Left lung (tissue), 10 donors: ENCODE measurements around the gene DIPK2A. TPM values are rescaled to one million over a fixed set of nuclear protein-coding genes. Genes with fewer than 3 reads are reported as not detected.
A peak's percentile ranks its signal among the peaks of the same experiment; 100 is the strongest.

ENCODE experiments used
- ATAC-seq: fragments of 200-7000 bp; cut with Tn5 transposase; one replicate; pipeline ENCODE4 v1.9.1; 2020; ENCODE audit warnings: moderate library complexity
- DNase-seq, 4 donors: peaks; one replicate each; pipeline ENCODE4 v3.0.0-alpha.2; 2013 to 2020
- H3K27ac ChIP-seq, 2 donors: fragments of 200-600 bp; sonication (generic) in 1 of 2; one replicate each; pipeline versions ENCODE4 v1.5.0 to v1.8.0; 2020 to 2021
- H3K27me3 ChIP-seq, 2 donors: fragments of 200-600 bp; sonication (generic) in 1 of 2; one replicate each; pipeline versions ENCODE4 v1.5.0 to v1.8.0; 2020 to 2021
- H3K36me3 ChIP-seq, 2 donors: fragments of 200-600 bp; sonication (generic) in 1 of 2; one replicate each; pipeline versions ENCODE4 v1.5.0 to v1.8.0; 2020 to 2021
- H3K4me1 ChIP-seq, 2 donors: fragments of 200-600 bp; one replicate each; pipeline ENCODE4 v1.8.0; 2021
- H3K4me3 ChIP-seq, 2 donors: fragments of 200-600 bp; sonication (generic) in 1 of 2; one replicate each; pipeline versions ENCODE4 v1.5.0 to v1.8.0; 2020 to 2021; ENCODE audit warnings: mild to moderate bottlenecking in 1 of 2
- H3K9me3 ChIP-seq, 2 donors: fragments of 200-600 bp; sonication (generic) in 1 of 2; one replicate each; pipeline versions ENCODE4 v1.5.0 to v1.8.0; 2020 to 2021
- intact Hi-C, 2 donors: fragments of 100-400 bp; cut with DNase I; formaldehyde crosslinking; loops; one replicate each; pipeline versions ENCODE4 v1.11.2 to v1.14.2; 2022
- polyA plus RNA-seq, 6 donors: library from polyadenylated mRNA; unstranded; fragments of 120-200 nt; gene quantifications; one replicate each; pipeline ENCODE4 v1.2.1, GENCODE V29; 2013; ENCODE audit not compliant: insufficient read length in 6 of 6
- total RNA-seq, 2 donors: library from RNA; stranded (reverse); fragmentation: NEBNext Ultra II Directional; extraction: Animal tissue kit (Norgen Biotek cat#: 25700); gene quantifications; one replicate each; pipeline ENCODE4 v1.2.1, GENCODE V29; 2021
- TF ChIP-seq, protein P1 (sequence below), 2 donors: fragments of 200-600 bp; sonication (generic) in 1 of 2; IDR thresholded peaks; one replicate each; pipeline versions ENCODE4 v1.5.0 to v1.8.0; 2021; ENCODE audit warnings: antibody characterized with exemption in 2 of 2
- donor health status: DM: no; HTN: yes; CAD: no.
- donor health status: DM: no; HTN: no; CAD: no.

The DIPK2A gene
- total and polyA plus RNA-seq, 8 donors, result 27.5 to 46.3 (median 41.4) TPM

DNA sequence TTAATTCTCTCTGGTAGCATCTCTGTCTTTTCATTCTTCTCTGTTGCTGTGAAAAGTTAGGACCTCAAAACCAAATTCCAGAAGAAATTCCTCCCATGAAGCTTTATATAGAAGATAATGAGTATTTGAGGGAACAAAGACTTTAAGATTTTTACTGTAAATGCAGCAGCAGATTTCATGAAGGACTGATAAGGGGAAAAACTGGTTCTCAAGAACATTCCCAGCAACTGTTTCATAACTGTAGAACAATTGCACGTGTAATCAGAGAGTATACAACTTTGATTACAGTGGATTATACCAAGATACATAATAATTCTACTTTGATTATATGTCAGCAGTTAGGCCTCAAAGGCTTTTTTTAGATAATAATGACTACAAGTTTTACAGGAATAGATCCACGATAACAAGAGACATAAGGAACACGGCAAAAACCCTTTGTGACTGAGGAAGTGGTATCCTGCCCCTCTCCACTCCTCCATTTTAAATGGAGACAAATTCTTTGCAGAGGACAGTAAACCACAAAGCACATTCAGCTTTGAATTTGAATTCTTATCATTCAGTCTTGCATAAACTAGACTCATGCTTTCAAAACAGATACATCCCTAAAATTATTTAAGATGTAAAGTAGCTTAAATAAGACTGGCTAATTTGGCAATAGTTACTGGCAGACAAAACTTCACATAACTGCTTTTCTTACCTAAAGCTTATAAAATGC lies 42.9 kb upstream of the DIPK2A start:
- no peaks in the 10 kb centered on the region for H3K4me1 ChIP-seq
- no peak overlapping the region for H3K4me3 ChIP-seq
- TF ChIP-seq, protein P1, sequence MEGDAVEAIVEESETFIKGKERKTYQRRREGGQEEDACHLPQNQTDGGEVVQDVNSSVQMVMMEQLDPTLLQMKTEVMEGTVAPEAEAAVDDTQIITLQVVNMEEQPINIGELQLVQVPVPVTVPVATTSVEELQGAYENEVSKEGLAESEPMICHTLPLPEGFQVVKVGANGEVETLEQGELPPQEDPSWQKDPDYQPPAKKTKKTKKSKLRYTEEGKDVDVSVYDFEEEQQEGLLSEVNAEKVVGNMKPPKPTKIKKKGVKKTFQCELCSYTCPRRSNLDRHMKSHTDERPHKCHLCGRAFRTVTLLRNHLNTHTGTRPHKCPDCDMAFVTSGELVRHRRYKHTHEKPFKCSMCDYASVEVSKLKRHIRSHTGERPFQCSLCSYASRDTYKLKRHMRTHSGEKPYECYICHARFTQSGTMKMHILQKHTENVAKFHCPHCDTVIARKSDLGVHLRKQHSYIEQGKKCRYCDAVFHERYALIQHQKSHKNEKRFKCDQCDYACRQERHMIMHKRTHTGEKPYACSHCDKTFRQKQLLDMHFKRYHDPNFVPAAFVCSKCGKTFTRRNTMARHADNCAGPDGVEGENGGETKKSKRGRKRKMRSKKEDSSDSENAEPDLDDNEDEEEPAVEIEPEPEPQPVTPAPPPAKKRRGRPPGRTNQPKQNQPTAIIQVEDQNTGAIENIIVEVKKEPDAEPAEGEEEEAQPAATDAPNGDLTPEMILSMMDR (IDR thresholded peaks at IDR 0.05), result no peak
- no peaks in the 10 kb centered on the region for H3K36me3 ChIP-seq
- H3K27ac ChIP-seq, result no peak overlapping the region
- H3K9me3 ChIP-seq, result peaks cover 0 to 2% of the 10 kb centered on the region in 2 donors
- no peaks in the 10 kb centered on the region for H3K27me3 ChIP-seq
- intact Hi-C loops, result no loop called here
- no peak for ATAC-seq
- no peak for DNase-seq

DNA sequence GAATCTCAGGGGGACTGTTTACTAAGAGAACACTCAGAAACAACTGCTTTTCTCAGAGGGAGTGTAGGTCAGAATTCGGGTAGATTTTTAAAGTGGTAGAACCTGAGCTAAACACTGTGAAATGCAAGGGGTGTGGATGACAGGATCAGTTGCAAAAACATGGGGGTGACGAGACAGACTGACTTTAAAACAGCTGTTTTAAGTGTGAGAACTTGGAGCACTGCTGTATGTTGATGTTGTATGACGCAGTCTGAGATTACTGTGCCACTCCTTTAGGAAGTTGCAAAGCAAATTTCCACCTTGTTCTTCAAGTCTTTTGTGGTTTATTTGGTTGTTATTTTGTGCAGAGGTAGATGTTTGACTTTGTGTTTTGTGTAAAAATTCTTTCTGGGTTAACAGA lies 36.8 kb upstream of the DIPK2A start:
- intact Hi-C loops, result no loop called here
- no peak for DNase-seq
- Histone ChIP-seq H3K4me1 (no peaks in the 10 kb centered on the region), H3K9me3 (peaks cover 0 to 2% of the 10 kb centered on the region in 2 donors), H3K27ac (no peak overlapping the region), H3K27me3 (no peaks in the 10 kb centered on the region), H3K4me3 (no peak overlapping the region), H3K36me3 (no peaks in the 10 kb centered on the region)
- TF ChIP-seq, protein P1 (IDR thresholded peaks at IDR 0.05), result no peak
- no peak for ATAC-seq

DNA sequence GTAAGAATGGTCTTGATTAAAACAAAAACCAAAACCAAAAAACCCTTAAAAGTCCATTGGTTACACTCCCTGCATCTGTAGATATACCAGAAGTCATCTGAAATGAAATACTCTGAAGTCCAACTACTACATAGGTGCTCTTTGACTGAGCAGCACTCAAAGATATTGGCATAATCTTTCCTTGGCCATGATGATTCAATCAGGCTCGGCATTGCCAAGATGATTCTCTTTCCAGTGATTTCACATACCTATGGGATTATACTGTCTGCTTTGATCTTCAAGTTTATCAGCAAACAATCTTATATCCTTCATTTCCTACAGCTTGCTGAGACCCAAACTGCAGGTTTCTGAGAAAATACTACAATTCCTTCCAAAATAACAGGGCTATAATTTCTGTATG lies 35.9 kb upstream of the DIPK2A start:
- ATAC-seq, result no peak
- intact Hi-C loops, result no loop called here
- H3K27me3 ChIP-seq, result no peaks in the 10 kb centered on the region
- H3K4me1 ChIP-seq, result no peaks in the 10 kb centered on the region
- peaks cover 0 to 2% of the 10 kb centered on the region in 2 donors for H3K9me3 ChIP-seq
- no peaks in the 10 kb centered on the region for H3K36me3 ChIP-seq
- TF ChIP-seq, protein P1 (IDR thresholded peaks at IDR 0.05), result no peak
- H3K27ac ChIP-seq, result no peak overlapping the region
- H3K4me3 ChIP-seq, result no peak overlapping the region
- DNase-seq, result no peak

DNA sequence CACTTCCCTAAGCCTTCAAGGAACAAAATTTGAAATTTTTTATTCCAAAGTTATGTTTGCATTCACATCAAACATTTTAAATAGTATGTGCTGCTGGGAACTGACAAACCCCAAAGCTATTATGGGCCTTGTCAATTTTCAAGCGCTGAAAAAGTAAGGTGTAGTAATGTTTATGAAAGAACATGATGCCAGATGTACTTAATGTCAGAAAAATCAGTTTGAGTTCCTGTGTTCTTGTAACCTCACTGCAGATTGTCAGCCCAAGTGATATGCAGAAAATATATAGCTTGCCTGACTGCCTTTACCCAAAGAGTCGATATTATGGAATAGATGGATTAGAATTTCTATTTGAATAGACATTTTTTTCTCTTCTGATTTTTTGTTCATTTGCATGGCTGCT lies 20.8 kb upstream of the DIPK2A start:
- DNase-seq (no peak), ATAC-seq (no peak)
- H3K4me3 ChIP-seq, result no peak overlapping the region
- no peaks in the 10 kb centered on the region for H3K4me1 ChIP-seq
- H3K9me3 ChIP-seq, result no peaks in the 10 kb centered on the region
- intact Hi-C loops, result loop anchor here in 1 of 2 donors (5.0 kb wide), 1 partner anchor 174 kb away; no protein-coding TSS in a partner anchor
- H3K36me3 ChIP-seq, result no peaks in the 10 kb centered on the region
- TF ChIP-seq, protein P1 (IDR thresholded peaks at IDR 0.05), result no peak
- H3K27ac ChIP-seq, result no peak overlapping the region
- no peaks in the 10 kb centered on the region for H3K27me3 ChIP-seq

DNA sequence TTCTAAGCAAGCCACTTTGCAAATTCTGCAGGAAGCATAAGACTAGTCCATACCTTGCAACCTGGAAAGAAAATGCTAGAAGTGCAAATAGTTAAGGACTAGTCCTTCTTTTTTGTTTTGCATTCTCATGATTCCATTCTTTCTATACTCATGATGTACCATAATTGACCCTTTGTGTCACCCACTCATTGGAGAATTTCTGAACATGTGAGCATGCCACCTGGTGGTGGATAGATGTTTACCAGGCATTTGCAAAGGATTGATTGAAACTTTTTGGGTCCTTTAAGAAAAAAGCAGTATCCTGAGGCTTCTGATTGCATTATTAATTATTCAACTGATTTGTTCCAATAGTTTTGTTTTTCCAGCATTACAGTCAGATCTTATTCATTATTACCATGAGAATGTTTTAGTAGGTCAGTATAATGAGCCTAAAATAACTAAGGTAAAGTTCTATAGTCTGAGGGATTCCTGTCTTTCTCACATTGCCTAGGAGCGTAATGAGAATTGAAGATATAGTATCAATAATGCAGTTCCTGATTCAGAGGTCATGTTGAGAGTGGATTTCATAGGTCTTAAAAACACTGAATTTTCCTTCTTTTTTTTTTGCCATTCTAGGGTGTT lies 20.2 kb upstream of the DIPK2A start:
- intact Hi-C loops, result loop anchor here in 1 of 2 donors (5.0 kb wide), 1 partner anchor 174 kb away; no protein-coding TSS in a partner anchor
- H3K36me3 ChIP-seq, result no peaks in the 10 kb centered on the region
- peak in 1 of 4 donors; percentile 46 for DNase-seq

More for the DNA sequence above, 20.2 kb upstream of the DIPK2A start:
- Histone ChIP-seq H3K27ac (no peak overlapping the region), H3K27me3 (no peaks in the 10 kb centered on the region), H3K9me3 (no peaks in the 10 kb centered on the region), H3K4me3 (no peak overlapping the region), H3K4me1 (no peaks in the 10 kb centered on the region)
- no peak for ATAC-seq
- TF ChIP-seq, protein P1 (IDR thresholded peaks at IDR 0.05), result peak; percentile 72 to 77
